ENCODE measurements around the gene IGF2BP1. TPM values are rescaled to one million over a fixed set of nuclear protein-coding genes. Genes with fewer than 3 reads are reported as not detected.

IGF2BP1 gene
- total RNA-seq, 1 donor: 2.6 TPM

GRCh38 chr17:48995304-48995973 is 1.7 kb upstream of the IGF2BP1 start:
- H3K4me3 ChIP-seq (ENCODE audit: low read depth, low read length): peak overlapping the region; percentile 85
- TF ChIP-seq CTCF (IDR thresholded peaks at IDR 0.05; ENCODE audit: insufficient read depth, low read depth, low read length): no peak
- DNase-seq (ENCODE audit: low read depth): no peak

GRCh38 chr17:48995974-48996721 is 1.0 kb upstream of the IGF2BP1 start:
- DNase-seq (ENCODE audit: low read depth): peak; percentile 18
- peak overlapping the region; percentile 85 for H3K4me3 ChIP-seq (ENCODE audit: low read depth, low read length)
- TF ChIP-seq CTCF (IDR thresholded peaks at IDR 0.05; ENCODE audit: insufficient read depth, low read depth, low read length): no peak

GRCh38 chr17:48996722-48997102 is 473 bp upstream of the IGF2BP1 start:
- H3K4me3 ChIP-seq (ENCODE audit: low read depth, low read length): peak overlapping the region; percentile 85
- no peak for DNase-seq (ENCODE audit: low read depth)
- no peak for TF ChIP-seq CTCF (IDR thresholded peaks at IDR 0.05; ENCODE audit: insufficient read depth, low read depth, low read length)

GRCh38 chr17:48997827-48998586 is 822 bp downstream of the IGF2BP1 start:
- H3K4me3 ChIP-seq (ENCODE audit: low read depth, low read length): peak overlapping the region; percentile 85
- DNase-seq (ENCODE audit: low read depth): no peak
- TF ChIP-seq CTCF (IDR thresholded peaks at IDR 0.05; ENCODE audit: insufficient read depth, low read depth, low read length): no peak

- TF ChIP-seq CTCF (IDR thresholded peaks at IDR 0.05; ENCODE audit: insufficient read depth, low read depth, low read length): no peak
- peak overlapping the region; percentile 85 for H3K4me3 ChIP-seq (ENCODE audit: low read depth, low read length)
- DNase-seq (ENCODE audit: low read depth): peak; percentile 79
These were observed 1.6 kb downstream of the IGF2BP1 start for GRCh38 chr17:48998587-48999440.

- DNase-seq (ENCODE audit: low read depth): no peak
- peak overlapping the region; percentile 85 for H3K4me3 ChIP-seq (ENCODE audit: low read depth, low read length)
- TF ChIP-seq CTCF (IDR thresholded peaks at IDR 0.05; ENCODE audit: insufficient read depth, low read depth, low read length): no peak
These were observed 3.8 kb downstream of the IGF2BP1 start for GRCh38 chr17:49000943-49001342.
